ENCODE data around the gene DENND1B.

DNA sequence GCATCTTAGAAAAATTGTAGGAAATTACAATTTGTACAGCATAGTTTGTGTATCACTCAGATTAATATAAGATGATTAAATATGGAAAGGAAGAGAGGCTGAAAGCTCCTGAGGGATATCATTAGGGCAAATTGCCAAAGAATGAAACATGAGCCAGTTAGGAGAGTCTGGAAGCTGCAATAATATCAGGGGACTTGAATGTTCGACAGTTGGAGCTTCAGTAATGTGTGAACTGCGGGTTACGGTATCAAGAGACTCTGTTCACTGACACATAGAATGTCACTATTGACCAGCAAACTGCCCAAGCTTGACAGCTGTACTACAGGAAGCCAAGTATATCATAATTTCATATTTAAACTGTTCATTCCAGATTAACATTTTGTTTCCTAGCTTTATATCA, 157.2 kb downstream of the DENND1B start:
- TF ChIP-seq POLR2AphosphoS5 (IDR thresholded peaks at IDR 0.05) (no peak), POLR2A (IDR thresholded peaks at IDR 0.05) (no peak), EP300 (IDR thresholded peaks at IDR 0.05) (no peak)
- TF ChIP-seq, protein P1, sequence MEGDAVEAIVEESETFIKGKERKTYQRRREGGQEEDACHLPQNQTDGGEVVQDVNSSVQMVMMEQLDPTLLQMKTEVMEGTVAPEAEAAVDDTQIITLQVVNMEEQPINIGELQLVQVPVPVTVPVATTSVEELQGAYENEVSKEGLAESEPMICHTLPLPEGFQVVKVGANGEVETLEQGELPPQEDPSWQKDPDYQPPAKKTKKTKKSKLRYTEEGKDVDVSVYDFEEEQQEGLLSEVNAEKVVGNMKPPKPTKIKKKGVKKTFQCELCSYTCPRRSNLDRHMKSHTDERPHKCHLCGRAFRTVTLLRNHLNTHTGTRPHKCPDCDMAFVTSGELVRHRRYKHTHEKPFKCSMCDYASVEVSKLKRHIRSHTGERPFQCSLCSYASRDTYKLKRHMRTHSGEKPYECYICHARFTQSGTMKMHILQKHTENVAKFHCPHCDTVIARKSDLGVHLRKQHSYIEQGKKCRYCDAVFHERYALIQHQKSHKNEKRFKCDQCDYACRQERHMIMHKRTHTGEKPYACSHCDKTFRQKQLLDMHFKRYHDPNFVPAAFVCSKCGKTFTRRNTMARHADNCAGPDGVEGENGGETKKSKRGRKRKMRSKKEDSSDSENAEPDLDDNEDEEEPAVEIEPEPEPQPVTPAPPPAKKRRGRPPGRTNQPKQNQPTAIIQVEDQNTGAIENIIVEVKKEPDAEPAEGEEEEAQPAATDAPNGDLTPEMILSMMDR (IDR thresholded peaks at IDR 0.05), result no peak
